Central memory CD4-positive, alpha-beta T cell (primary cell): Measurements from ENCODE around the gene HUNK.
"Not testable (repeated sequence)": the region's sequence is repeated elsewhere in the genome, so short reads cannot be mapped to it uniquely, and the experiment has no call there.

Source experiments
- DNase-seq: peaks from one replicate; pipeline ENCODE4 v3.0.0; 2022
- total RNA-seq, 3 experiments: gene quantifications; one replicate each; lab custom pipeline; 2026; lab: John Stamatoyannopoulos, UW

The HUNK gene
- 0.19 to 0.28 (median 0.22) reads per million in 3 experiments for total RNA-seq

- no peak for DNase-seq
Measured at GRCh38 chr21:31872452-31873274, at the start of gene HUNK. Gene HUNK, plus strand, starts transcription at chr21:31873020. Its CDS starts 655 bp downstream, at chr21:31873675.

GRCh38 chr21:31829736-31830472 is 42.9 kb upstream of the HUNK start:
- DNase-seq = no peak

DNA sequence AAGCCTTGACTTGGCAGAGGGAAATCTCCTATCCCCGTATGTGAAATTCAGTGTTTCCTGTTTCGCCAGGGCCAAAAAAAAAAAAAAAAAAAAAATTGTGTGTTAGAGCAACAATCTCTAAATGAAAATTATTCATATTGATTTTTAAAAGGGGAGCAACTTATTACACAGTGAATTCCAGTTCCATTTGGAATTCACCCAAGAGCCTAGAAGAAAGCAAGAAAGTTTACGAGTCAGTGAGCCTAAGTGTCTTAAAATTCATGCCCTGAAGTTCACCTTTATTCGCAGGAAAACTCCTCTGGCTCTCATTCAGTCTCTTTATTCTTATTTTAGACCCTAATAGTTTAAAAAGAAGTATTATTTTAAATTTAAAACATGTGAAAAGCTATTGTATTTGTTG is 42.1 kb upstream of the HUNK start:
- DNase-seq = no peak

DNA sequence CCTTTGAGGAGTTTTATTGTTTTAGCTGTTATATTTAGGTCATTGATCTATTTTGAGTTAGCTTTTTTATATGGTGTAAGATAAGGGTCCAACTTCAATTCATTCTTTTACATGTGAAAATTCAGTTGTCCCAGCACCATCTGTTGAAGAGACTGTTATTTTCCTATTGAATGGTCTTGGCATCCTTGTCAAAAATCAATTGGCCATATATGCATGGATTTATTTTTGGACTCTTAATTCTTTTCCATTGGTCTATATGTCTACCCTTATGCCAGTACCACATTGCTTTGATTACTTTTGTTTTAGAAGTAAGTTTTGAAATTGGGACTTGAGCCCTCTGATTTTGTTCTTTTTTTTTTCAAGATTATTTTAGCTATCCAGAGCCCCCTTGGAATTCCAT is 35.8 kb upstream of the HUNK start:
- no peak for DNase-seq

- DNase-seq = no peak
Measured at GRCh38 chr21:31837618-31838390, 35.0 kb upstream of the HUNK start.

DNA sequence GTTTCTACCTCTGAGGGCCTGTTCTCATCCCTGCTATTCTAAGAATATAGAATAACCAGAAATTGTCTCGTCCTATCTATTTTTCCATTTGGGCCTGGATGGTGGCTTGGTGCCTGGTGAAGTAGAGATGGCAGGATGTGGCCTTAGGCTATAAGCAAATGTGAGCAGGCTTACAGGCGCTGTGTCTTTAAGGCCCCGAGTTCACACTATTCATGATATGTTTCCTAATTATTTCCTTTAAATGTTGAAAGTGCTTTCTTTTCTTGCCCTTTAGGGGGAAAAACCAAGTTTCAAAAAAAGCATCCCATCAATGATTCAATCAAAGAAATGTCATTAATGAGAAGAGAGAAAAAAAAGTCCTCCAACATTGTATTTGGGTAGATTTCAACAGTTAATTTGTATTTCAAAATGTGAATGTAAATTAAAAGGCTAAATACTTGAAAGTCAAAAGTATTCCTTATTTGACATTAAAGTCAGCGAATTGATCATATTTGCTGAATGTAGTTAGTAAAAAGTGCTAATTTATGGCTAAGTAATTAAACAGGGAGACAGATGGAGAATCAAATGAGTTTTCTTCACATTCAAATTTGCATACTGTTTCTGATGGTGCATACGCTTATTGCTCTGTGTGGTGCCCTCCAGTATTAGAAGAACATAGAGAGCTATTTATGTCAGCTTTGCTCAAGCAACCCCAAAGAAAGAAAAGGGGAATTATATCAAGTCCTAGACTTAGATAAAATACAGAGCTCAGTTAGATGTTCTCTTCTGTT is 34.0 kb upstream of the HUNK start:
- no peak for DNase-seq

- DNase-seq = no peak
Measured at GRCh38 chr21:31844206-31844605, 28.6 kb upstream of the HUNK start.

GRCh38 chr21:31845151-31845729 is 27.6 kb upstream of the HUNK start:
- DNase-seq = no peak

- DNase-seq = no peak
Measured at GRCh38 chr21:31846690-31847089, 26.1 kb upstream of the HUNK start.

- no peak for DNase-seq
Measured at GRCh38 chr21:31847761-31848160, 25.1 kb upstream of the HUNK start.

GRCh38 chr21:31848326-31848985 is 24.4 kb upstream of the HUNK start:
- no peak for DNase-seq

DNA sequence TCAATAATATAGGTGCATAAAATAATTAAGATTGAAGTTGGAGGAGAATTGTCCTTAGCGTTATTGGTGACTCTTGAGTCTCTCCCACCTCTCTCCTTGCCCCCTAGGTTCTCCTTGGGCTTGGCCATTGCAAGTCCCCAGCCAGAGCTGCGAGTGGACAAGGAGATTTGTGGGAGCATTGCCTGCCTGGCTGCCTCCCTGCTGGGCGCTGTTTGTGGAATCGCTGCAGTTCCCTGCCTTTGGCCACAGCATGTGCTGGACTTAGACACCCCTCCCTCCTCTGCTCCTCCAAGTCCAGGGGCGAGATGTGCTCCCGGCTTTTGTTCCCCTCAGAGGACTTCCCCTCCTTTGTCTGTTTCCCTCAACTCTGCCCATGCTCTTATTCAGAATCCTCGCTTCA is 21.9 kb upstream of the HUNK start:
- no peak for DNase-seq

DNA sequence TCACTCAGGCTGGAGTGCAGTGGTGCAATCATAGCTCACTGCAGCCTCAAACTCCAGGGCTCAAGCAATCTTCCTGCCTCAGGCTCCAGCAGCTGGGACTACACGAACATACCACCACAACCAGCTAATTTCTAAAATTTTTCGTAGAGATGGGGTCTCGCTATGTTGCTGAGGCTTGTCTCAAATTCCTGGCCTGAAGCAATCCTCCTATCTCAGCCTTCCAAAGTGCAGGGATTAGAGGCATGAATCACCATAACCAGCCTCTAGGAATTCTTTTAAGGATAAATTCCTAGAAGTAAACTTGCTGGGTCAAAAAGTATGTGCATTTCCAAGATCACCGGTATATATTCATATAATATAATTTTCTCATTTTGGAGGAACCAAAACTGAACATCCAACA is 17.6 kb upstream of the HUNK start:
- DNase-seq = no peak

- DNase-seq = no peak
Measured at GRCh38 chr21:31857096-31857495, 15.7 kb upstream of the HUNK start.

DNA sequence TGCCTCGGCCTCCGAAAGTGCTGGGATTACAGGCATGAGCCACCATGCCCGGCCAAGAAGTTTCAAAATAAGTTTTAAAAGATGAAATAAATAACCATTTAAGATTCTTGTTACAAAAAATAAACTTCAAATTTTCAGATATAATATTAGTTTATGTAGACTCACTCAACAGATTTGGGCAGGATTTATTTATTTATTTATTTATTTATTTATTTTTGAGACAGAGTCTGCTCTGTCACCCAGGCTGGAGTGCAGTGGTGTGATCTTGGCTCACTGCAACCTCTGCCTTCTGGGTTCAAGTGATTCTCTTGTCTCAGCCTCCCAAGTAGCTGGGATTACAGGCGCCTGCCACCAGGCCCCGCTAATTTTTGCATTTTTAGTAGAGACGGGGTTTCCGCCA is 15.2 kb upstream of the HUNK start:
- not testable (repeated sequence) for DNase-seq

GRCh38 chr21:31860851-31861250 is 12.0 kb upstream of the HUNK start:
- DNase-seq = no peak

GRCh38 chr21:31862078-31862477 is 10.7 kb upstream of the HUNK start:
- DNase-seq = no peak

DNA sequence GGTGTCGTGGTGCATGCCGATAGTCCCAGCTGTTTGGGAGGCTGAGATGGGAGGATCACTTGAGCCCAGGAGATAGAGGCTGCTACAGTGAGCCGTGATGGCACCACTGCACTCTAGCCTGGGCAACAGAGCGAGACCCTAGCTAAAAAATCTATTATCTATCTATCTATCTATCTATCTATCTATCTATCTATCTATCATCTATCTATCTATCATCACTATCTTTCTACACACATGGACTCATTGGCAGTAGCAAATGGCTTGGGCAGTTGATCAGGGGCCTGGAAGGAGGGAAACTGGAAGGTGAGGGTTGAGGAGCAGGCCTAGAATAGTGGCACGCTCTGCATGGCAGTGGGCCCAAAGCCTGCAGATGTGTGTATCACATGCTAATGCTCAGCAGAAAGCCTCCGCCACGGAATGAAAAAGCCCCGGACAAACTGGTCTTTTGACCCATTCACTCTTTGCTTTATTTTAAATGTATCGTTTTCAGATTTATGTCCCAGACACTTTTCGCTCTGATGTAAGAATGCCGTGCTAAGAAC is 7.3 kb upstream of the HUNK start:
- no peak for DNase-seq

DNA sequence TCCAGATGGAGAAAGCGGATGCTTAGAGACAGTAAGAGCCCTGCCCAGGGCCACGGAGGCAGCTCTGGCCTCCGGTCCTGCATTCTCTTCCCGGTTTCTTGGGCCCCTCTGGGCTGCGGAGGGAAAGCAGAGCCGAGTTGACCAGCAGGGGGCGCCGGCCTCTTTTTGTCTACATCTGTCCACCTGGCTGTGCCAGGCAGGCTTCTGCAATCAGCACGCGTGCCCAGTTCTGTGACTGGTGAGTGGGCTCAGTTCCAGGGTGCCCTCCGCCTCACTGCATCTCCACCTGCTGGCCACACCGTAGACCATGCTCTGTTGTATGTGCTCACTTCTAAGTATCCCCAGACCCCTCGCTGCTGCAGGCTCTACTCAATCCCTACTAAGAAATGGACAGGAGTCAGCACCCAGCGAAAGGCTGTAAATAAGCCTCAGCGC is 6.7 kb upstream of the HUNK start:
- peak; percentile 42 for DNase-seq

DNA sequence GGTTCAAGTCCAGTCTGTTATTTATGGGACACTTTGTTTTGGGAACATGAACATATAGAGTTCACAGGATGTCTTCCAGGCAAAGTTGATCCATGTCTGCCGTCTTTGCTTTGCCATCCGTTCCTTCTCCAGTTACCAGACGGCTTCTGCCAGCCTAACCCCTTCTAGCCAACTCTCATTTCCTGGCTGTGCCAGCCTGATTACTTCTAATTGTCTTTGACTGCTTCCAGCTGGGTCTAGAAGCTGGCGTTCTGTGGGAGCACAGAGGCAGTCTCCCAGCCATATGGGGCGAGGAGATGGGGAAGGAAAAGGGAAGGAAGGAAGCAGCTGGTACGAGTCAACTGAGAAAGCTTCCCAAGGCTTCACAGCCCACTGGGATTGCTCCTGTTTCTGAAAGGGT is 3.1 kb upstream of the HUNK start:
- DNase-seq = no peak
